Inflammatory macrophage treated with lipopolysaccharide for 1 hour (primary cell): ENCODE measurements around the gene MORC2.

Experiments
- DNase-seq, 2 donors: peaks; one replicate each; pipeline ENCODE4 v3.0.0-alpha.2; 2020 to 2022

MORC2 gene

DNA sequence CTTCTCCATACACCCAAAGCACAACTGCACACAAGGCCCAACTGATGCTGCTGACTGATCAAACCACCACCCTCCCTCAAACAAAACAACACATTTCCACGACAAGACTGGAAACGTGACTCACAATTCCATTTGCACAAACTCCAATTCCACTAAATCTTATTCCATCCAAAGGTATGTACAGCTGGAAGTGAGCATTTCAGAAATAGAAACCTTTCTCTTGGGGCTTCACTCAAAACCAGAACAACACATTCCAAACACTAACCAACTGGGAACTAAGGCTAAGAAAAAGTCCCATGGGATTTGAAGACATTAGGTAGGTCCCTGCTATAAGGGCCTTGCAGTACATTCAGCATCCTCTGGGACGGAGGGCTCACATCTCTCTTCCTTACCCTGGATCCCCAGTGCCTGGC lies 19.6 kb downstream of the MORC2 start:
- no peak for DNase-seq

DNA sequence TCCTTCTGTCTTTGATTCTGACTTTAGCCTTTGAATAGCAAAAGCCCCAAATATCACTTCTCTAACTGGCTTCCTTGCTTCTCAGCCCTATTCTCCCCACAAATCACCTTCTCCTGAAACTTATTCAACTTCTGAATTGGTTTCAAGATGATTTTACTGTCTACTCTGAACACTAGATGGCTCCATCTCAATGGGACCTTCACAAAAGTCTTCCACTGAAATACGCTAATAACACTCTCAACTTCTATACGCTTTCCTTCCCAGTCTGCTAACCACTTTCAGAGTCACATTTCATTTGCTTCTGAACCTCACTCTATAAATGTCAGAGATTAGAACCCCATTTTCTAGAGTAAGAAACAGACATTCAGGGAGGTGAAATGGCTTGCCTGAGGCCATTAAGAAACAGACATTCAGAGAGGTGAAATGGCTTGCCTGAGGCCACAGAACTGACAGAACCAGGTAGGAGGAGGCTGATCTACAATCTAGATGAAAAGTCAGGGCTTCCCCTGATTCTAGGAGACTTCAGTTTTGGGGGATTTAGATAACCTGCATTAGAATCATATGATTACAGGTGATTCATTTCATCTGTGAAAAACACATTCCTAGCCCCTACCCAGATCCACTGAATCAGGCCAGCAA lies 20.6 kb downstream of the MORC2 start:
- peak; percentile 22 to 34 for DNase-seq

DNA sequence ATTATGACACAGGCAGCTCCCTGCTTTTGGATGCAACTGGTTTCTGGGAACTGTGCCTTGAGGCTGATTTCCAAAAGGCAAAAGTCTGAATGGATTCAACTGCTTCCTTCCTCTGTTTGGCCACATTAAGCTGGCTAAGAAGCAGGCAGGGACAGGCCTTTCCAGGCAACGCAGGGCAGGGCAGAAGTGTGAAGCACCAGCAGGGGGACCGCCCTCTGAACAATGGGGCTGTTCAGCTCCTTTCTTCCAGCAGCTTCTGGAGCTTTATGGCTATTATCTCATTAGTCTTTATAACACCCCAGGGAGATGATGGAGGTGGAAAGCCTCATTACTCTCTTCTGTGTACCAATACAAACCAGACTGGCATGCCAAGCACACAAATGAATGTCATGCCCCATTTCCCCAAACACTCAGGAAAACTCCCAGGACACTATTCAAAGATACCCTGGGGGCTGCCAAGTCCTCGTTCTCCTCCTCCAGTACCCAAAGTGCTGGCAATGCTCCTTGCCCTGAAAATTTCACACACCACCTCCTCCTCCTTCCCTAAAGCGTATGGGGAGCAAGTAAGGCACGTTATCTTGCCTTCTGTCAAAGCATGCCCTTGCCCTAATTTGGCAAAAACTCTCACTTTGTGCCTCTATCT lies 21.3 kb downstream of the MORC2 start:
- DNase-seq = no peak

DNA sequence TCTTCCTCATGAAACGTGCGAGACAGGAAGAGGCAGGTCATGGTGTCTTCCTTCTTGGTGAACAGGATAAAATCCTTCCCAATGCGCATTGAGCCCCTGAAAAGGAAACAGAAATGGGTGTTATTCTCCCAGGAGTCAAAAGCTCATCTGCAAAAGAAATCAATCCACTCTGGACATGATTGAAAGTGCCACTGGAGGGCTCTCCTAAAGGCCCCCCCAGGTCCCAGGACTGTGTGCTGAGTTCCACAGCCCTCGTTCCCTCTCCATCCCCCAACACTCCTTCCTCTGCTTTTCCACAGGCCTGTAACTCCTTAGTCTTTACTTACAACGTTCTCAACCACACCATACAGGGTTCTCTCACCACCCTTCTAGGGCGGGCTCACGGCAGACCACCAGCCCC lies 22.2 kb downstream of the MORC2 start:
- no peak for DNase-seq

DNA sequence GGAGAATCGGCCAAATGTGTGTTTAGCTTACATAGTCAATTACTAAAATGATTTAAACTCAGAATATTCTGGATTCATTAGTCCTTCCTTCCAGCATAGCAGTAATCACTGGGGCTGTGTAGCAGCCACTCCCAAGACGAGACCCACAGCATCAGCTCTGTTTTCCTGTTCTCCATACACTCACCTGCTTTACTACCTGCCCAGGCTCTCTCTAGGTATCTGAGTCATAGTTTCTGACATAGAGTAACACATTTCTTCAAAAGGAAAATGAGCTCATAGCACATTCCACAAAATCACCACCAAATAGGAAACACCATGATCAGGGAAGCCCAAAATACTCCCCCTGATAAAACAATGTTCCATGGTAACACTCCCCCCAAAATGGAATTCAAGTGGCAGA lies 22.9 kb downstream of the MORC2 start:
- DNase-seq = no peak

DNA sequence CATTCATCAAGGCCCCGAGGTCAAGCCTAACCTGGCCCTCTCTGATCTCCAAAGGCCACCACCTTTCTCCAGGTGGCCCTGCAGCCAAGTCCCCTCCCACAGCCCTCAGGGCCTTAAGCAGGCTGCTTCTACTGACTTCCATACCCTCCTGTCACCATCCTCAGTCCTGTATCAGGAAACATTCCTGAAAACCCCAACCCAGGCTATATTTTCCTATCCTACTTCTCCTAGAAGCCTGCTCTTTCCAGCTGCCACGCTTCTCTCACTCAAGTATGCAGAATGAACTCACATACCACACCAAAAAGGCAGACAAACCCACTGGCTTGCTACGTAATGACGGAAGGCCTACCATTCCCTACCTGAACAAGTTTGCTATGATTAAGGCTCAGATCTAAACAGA lies 23.6 kb downstream of the MORC2 start:
- DNase-seq = no peak

DNA sequence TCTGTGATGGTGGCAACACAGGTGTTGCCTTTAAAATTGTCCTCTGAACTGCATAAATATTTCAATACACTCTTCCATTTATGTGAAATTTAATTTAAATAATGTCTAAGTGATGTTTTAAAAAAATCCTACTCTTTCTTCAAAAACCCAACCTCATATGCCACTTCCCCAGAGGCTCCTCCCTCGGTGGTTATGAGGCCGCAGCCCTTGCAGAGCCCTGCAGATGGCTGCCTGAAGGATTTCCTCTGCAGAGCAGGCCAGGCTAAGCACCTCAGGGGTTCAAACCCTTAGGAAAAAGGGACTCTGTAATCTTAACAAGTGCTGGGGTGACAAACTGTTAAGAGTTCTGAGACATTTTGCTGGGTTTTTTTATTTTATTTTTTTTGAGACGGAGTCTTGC lies 25.2 kb downstream of the MORC2 start:
- DNase-seq = no peak

DNA sequence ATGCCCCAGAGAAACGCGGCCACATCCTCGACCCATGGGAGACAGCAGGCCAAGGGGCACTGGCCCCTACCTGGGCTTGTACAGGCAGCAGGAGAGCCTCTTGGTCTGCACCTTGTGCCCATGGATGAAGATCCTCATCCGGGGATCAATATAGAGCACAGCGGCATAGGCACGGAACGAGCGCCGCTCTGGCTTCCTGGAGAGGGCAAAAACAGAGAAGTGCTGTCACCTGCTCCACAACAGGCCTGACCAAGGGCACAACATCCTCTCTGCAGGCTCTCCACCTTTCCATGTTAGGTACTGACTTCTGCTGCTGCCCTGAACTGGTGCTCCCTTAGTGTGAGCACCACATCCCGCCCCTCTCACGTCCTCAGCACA lies 27.2 kb downstream of the MORC2 start:
- no peak for DNase-seq

DNA sequence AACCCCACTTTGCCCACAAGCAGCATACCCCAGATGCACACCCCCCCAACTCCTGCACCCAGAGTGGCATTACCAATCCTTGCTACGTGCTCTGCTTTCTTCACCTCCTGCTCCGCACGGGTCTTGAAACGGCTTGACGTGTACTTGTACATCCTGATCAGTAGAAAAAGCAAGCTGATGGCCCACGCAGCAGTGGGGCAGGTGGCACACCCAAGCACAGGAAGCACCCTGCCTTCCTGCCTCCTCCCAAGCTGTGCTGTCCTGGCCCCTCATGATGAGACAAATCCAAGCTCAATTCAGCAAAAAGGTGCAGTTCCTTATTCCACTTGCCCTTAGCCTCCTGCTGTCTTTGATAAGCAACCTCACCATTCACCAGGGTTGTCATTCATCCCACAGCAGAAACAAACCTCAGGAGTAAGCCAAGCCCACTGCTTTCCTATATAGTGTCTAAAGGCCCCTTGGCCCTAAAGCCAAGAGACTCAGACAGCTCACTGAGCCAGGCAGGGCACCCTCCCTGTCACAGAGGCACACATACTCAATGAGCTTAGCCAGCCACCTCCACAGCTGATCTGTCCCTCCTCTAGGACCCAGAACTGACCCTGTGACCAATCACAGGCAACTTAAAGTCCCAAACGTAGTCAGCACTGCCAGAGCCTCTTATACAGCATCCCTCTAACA lies 27.8 kb downstream of the MORC2 start:
- DNase-seq = no peak

DNA sequence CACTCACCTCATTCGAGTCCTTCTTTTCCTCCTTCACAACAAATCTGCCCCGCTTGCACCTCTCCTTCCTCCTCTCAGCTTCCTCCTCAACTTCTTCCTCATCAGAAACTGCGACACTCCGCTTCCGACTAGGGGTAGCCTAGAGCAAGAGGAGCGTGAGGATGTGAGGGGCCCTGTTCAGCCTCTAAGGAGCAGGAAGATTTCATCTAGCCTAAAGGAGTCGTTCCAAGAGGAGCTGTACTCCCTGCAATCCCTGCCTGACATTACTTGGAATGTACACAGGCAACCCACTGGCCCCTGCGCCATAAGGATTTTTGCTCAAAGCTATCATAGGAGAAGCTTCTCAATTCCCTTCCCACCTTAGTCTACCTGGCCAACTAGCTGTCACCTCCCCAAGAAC lies 34.5 kb downstream of the MORC2 start:
- no peak for DNase-seq

DNA sequence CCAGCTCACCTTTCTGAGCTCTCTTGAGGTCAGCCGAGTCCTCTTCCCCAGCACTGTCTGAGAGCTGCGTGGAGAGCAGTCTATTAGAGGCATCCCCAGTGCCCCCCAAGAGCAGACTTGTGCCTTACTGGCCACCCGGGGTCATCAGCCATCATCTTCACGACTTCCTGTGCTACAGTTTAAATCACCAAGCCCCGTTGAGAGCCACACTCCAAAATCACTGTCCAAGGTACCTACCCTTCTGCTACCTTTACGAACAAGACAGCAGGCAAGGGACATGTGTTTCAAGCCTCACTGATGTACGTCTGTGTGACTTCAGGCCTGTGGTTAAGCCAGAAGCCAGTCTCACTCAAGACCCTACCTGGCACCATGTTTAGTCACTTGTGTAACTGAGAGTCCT lies 35.1 kb downstream of the MORC2 start:
- DNase-seq = no peak

DNA sequence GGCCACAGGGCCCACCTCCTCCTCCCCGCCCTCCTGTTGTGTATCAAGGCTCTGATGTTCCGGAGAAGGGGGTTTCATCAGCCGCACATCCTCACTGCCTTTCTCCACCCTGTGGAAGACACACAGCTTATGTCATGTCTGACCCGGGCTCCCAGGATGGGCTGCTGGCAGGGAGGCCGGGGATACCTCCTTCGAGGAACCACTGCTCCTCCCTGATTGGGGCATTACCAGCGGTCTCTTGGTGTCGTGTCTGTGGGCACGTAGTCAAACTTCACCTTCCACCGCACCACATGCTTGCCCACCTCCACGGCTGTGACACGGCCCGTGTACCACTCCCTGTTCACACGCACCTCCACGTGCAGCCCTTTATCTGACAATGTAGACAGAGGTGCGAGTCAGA lies 35.9 kb downstream of the MORC2 start:
- DNase-seq = no peak

DNA sequence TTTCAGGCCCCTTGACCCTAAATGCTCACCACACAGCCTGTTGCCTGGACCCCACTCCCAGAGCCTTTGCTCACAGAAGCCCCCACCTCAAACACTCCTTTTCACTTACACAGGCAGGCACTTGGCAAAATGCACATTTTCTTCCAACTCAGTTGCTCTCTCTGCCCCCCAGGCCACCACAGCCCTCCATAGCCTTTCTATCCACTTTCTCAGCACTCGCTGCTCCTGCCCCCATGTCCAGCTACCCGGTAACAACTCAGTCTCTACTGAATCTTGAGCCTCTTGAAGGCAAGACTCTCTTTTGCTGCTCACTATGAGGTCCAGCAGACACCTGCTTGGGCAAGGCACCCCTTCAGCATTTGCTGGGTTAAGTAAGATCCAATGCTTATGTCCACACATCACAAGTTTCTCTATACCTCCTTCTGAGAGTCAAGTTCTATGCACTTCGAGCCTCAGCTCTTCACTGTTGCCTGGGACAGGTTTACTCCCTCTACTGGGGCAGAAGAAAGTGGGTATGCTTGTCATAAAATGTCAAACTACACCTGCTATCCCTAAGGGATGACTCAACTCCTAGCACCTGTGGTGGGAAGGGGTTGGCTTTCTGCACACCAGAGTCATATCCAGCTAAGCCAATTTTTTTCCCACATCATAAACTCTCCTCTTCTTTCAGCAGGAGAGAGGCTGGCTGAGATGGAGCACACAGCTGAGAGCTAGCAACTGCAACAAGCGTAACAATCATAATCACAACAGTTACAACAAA lies 36.9 kb downstream of the MORC2 start:
- no peak for DNase-seq

DNA sequence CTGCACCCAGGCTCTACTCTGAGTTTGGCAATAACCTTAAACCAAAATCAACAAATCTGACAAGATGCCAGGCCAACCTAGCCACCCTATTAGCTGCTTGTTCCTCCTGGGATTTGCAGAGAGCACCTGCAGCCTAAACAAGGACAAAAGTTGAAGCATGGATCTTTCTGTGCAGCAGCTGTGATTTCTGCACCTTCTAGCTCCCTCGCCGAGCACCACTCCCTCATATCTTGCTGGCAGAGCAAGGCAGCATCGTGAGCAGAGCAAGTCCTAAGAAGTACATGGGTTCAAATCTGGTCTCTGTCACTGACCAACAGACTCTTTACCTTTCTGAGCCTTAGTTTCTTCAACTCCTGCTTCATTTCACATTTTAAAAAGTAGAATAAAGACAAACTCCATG lies 38.3 kb downstream of the MORC2 start:
- DNase-seq = no peak

DNA sequence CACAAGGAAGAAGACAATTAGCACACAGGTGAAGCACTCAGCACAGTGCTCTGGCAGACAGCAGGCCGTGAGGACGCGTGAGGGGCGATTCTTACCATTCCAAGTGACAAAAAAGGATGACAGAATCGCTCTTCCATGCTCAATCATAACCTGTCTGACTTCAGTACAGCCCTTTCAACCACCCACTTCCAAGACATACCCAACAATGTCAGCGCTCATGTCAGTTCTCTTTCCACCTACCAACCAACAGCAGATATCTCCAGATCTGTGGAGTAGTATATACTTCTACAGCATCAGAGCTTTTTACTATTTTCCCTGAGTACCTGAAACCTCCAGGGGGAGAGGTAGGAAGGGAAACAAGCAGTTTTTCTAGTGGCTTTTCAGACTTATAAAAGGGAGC lies 40.2 kb downstream of the MORC2 start:
- DNase-seq = no peak

DNA sequence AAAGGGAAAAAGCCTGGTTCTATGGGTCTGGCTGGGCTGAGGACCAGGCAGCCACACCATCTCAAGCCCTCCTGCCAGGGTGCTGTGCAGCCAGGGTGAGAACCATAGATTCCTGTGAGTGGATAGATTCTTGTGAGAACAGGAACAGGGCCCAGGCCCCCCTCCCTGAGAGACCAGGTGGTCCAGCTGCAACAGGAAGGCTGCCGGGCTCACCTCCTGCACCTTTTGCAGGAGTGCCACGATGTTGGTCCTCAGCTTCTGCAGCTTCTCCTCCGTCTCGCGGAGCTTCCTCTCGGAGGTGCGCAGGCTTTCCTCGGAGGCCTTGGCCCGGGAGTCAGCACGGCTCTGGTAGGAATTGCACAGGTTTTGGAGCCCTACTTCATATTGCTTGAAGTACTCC lies 40.8 kb downstream of the MORC2 start:
- DNase-seq = no peak

DNA sequence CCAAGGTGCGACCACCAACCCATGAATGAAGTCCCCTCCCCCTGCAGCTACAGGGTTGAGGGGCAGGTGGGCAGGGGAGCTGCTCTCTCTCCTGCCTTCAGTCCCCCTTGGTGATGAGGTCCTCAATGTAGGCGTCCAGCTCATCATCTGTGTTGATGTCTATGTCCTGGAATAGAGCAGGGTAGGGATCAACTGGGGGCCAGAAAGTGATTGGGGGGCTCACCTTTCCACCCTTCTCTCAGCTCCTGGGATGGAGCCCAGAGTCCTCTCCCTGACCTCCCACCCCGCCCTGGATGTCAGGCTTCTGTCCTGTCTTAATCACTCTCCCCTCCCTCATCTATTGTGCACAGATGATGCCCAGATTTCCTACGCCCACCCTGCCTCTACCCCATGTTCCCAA lies 41.9 kb downstream of the MORC2 start:
- DNase-seq = no peak

DNA sequence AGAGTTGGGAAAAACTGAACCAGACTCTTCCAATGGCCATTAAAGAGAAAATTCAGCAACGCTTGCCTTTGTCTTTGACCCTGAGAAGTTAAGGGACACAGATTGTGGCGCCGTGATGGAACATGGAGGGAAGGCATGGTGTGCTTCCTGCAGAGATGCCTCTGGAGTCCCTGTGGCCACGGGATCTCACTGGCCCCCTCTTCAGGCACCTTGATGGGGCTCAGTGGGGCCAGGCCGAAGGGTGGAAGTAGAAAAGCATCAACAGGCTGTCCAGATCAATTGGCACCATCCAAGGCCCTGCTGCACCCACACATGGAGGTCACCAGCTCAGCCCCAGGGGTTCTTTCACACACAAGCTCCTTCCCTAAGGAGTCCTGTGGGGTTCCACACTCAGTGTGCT lies 42.9 kb downstream of the MORC2 start:
- DNase-seq = no peak

DNA sequence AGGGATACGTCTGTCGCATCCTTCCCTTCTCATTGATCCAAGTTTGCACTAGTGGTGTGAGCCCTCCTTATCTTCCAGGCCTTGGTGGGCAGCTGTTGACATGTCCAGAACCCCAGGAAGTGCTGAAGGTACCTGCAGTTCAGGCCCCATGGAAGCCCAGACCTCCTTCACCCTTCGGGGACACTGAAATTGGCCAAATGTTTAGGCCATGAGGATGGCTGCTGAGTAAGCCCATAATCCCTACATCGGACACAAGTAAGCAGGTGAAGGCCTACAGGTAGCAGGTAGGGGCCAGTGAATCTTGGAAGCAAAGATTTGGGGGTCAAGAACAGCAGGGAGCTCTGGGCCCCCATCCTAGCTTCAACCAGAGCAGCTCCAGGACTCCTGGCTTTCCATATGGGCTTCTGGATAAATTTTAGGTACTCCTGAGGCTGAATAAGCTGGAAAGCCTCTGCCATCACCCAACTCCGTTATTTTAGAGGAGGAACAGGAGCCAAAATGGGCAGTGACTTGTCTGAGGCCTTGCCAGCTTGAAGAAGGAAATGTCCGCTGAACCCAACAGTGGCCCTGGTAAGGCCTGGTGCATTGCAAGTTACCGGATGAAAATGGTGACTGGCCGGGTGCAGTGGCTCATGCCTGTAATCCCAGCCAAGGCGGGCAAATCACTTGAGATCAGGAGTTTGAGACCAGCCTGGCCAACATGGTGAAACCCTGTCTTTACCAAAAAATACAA lies 45.2 kb downstream of the MORC2 start:
- no peak for DNase-seq

DNA sequence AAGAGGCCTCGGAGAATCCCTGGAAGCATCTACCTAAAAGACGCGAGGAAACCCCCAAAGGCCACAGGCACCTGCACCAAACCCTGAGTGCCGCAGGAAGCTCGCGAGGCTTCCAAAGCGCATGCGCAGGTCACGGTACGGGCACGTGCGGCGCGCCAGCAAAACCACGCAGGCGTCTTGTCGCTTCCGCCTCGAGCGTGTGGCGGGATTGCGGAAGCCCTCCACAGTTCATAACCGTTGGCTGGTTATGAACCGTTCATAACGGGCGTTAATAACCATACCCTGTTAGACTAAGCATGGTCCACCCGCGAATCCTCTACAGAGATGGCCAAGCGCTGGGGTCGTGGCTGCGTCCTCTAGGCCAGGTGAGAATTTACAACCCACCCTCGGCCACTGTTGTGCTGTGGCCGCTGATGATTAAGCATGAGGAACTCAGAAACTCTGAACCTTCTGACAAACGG lies 46.4 kb downstream of the MORC2 start:
- peak; percentile 40 to 53 for DNase-seq

DNA sequence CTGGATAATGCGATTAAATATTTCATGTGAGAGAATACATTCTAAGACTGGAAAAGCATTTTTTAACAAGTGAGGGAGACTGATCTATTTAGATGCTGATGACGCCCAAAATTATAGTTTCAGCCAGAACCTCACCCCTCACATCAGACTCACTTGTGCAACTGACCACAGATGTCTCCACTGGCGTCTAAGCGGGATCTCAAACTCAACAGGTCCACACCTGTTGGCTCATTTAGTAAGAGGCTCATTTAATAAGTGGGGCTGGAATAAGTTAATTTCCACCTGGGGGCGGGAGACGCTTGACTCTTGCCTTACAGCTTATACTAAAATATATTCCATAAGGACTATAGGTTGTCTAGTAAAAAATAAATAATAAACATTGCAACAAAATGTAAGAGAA lies 47.5 kb downstream of the MORC2 start:
- peak in 1 of 2 donors; percentile 2 for DNase-seq

DNA sequence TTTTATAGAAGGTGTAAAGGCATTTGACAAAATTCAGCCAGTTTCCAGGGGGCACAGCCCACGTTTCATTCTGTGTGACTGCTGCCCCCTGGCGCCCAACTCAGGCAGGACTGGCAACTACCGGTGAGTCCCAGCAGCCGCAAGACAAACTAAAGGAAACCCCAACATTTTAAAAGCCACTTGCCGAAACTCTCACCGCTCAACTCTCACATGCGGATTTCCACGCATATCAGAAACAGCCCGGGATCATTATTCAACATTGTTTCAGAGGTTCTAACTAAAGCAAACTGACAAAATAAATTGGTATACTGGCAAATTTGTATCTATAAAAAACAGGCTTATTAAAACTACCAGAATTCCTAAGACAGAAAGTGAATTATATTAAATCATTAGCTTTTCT lies 48.2 kb downstream of the MORC2 start:
- DNase-seq = peak; percentile 44 to 89

DNA sequence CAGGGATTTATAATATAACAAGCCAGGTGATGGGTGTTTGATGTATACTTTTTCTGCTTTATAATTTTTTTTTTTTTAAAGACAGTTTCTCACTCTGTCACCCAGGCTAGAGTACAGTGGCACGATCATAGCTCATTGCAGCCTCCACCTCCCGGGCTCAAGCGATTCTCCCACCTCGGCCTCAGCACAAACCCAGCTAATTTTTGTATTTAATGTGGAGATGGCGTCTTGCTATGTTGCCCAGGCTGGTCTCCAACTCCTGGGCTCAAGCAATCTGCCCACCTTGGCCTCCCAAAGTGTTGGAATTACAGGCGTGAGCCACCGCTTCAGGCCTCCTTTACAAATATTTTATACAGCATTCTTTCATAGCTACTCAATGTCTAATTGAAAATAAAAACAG lies 48.6 kb downstream of the MORC2 start:
- DNase-seq = no peak
